Activated B cell treated with CpG ODN at 0.5 μM for 24 hours (primary cell): ENCODE measurements around the gene PLPP1. TPM values are rescaled to one million over a fixed set of nuclear protein-coding genes. Genes with fewer than 3 reads are reported as not detected.

Experiments used
- ATAC-seq: fragments of 200-7000 bp; cut with Tn5 transposase; one replicate; pipeline ENCODE4 v1.10.0; 2021; ENCODE audit warnings: low read depth, mild to moderate bottlenecking, moderate library complexity
- CTCF ChIA-PET: fragments of 350-600 bp; sonication (Branson Sonifier 250); formaldehyde crosslinking; loops from one replicate; lab custom pipeline; 2021; ENCODE audit warnings: antibody characterized with exemption; lab: Charles Lee
- POLR2A ChIA-PET: fragments of 350-600 bp; sonication (Branson Sonifier 250); formaldehyde crosslinking; loops from one replicate; lab custom pipeline; 2021; ENCODE audit warnings: antibody characterized with exemption; lab: Charles Lee
- DNase-seq: peaks from one replicate; pipeline ENCODE4 v3.0.0; 2022
- H3K27ac Mint-ChIP-seq: one replicate; pipeline ENCODE4 v1.8.0; 2020; ENCODE audit warnings: mixed read lengths
- H3K27me3 Mint-ChIP-seq: one replicate; pipeline ENCODE4 v1.8.0; 2021; ENCODE audit warnings: mixed read lengths
- H3K36me3 Mint-ChIP-seq: one replicate; pipeline ENCODE4 v1.8.0; 2021; ENCODE audit warnings: low read depth, mixed read lengths
- H3K4me1 Mint-ChIP-seq: one replicate; pipeline ENCODE4 v1.8.0; 2021; ENCODE audit warnings: mixed read lengths
- H3K4me3 Mint-ChIP-seq: one replicate; pipeline ENCODE4 v1.8.0; 2020; ENCODE audit warnings: mild to moderate bottlenecking, mixed read lengths
- H3K9me3 Mint-ChIP-seq: one replicate; pipeline ENCODE4 v1.8.0; 2020; ENCODE audit warnings: mixed read lengths
- CTCF ChIP-seq: fragments of 200-600 bp; IDR thresholded peaks from one replicate; pipeline ENCODE4 v1.8.0; 2022; ENCODE audit warnings: antibody characterized with exemption, mild to moderate bottlenecking
- intact Hi-C: fragments of 100-400 bp; cut with micrococcal nuclease; formaldehyde crosslinking; loops from one replicate; pipeline ENCODE4 v1.15.1; 2024
- total RNA-seq: library from RNA; stranded (reverse); gene quantifications from 2 replicates; pipeline ENCODE4 v1.2.3, GENCODE V29; 2022

The PLPP1 gene
- total RNA-seq, 1 donor from 2014 or later = 12.0 TPM

- H3K9me3 Mint-ChIP-seq = no peaks in the 10 kb centered on the region
- ChIA-PET POLR2A (no interaction called here), CTCF (no interaction called here)
- no peak overlapping the region for H3K4me3 Mint-ChIP-seq
- H3K36me3 Mint-ChIP-seq = no peaks in the 10 kb centered on the region
- no peaks in the 10 kb centered on the region for H3K27me3 Mint-ChIP-seq
- intact Hi-C loops = no loop called here
- H3K4me1 Mint-ChIP-seq = no peaks in the 10 kb centered on the region
- TF ChIP-seq CTCF = no peak
- ATAC-seq (no peak), DNase-seq (no peak)
- no peak overlapping the region for H3K27ac Mint-ChIP-seq
These were observed 35.8 kb upstream of the PLPP1 start for GRCh38 chr5:55570570-55570969.

GRCh38 chr5:55570026-55570425 lies 35.3 kb upstream of the PLPP1 start:
- no peaks in the 10 kb centered on the region for H3K4me1 Mint-ChIP-seq
- intact Hi-C loops = no loop called here
- TF ChIP-seq CTCF = no peak
- H3K27me3 Mint-ChIP-seq = no peaks in the 10 kb centered on the region
- no peaks in the 10 kb centered on the region for H3K36me3 Mint-ChIP-seq
- ATAC-seq = no peak
- no peak overlapping the region for H3K27ac Mint-ChIP-seq
- H3K4me3 Mint-ChIP-seq = no peak overlapping the region
- no peaks in the 10 kb centered on the region for H3K9me3 Mint-ChIP-seq
- POLR2A ChIA-PET = no interaction called here
- CTCF ChIA-PET = no interaction called here
- no peak for DNase-seq

GRCh38 chr5:55569513-55569865 lies 34.7 kb upstream of the PLPP1 start:
- ChIA-PET CTCF (no interaction called here), POLR2A (no interaction called here)
- ATAC-seq (no peak), DNase-seq (no peak)
- Mint-ChIP-seq H3K4me1 (no peaks in the 10 kb centered on the region), H3K36me3 (no peaks in the 10 kb centered on the region), H3K4me3 (no peak overlapping the region), H3K27me3 (no peaks in the 10 kb centered on the region), H3K9me3 (no peaks in the 10 kb centered on the region), H3K27ac (no peak overlapping the region)
- TF ChIP-seq CTCF = no peak
- intact Hi-C loops = no loop called here

GRCh38 chr5:55568654-55569512 lies 34.1 kb upstream of the PLPP1 start:
- H3K27me3 Mint-ChIP-seq = no peaks in the 10 kb centered on the region
- H3K36me3 Mint-ChIP-seq = no peaks in the 10 kb centered on the region
- H3K9me3 Mint-ChIP-seq = no peaks in the 10 kb centered on the region
- POLR2A ChIA-PET = no interaction called here
- no peak overlapping the region for H3K27ac Mint-ChIP-seq
- DNase-seq = no peak
- TF ChIP-seq CTCF = no peak
- ATAC-seq = no peak
- CTCF ChIA-PET = no interaction called here
- no peak overlapping the region for H3K4me3 Mint-ChIP-seq
- intact Hi-C loops = no loop called here
- no peaks in the 10 kb centered on the region for H3K4me1 Mint-ChIP-seq

- Mint-ChIP-seq H3K4me1 (no peaks in the 10 kb centered on the region), H3K27me3 (no peaks in the 10 kb centered on the region), H3K9me3 (no peaks in the 10 kb centered on the region), H3K4me3 (no peak overlapping the region), H3K36me3 (no peaks in the 10 kb centered on the region), H3K27ac (no peak overlapping the region)
- intact Hi-C loops = no loop called here
- no peak for ATAC-seq
- DNase-seq = no peak
- ChIA-PET CTCF (no interaction called here), POLR2A (interaction anchor here (0.7 kb wide), 1 partner anchor 40 kb away, joined by 3 read pairs; no protein-coding TSS in a partner anchor)
- TF ChIP-seq CTCF = no peak
These were observed 30.0 kb upstream of the PLPP1 start for GRCh38 chr5:55564721-55565120.
